Measurements from ENCODE around the gene ABCA5. TPM values are rescaled to one million over a fixed set of nuclear protein-coding genes. Genes with fewer than 3 reads are reported as not detected.

Gene ABCA5
- total and polyA plus RNA-seq, 5 donors from 2014 or later = 7.0 to 40.5 (median 7.9) TPM

DNA sequence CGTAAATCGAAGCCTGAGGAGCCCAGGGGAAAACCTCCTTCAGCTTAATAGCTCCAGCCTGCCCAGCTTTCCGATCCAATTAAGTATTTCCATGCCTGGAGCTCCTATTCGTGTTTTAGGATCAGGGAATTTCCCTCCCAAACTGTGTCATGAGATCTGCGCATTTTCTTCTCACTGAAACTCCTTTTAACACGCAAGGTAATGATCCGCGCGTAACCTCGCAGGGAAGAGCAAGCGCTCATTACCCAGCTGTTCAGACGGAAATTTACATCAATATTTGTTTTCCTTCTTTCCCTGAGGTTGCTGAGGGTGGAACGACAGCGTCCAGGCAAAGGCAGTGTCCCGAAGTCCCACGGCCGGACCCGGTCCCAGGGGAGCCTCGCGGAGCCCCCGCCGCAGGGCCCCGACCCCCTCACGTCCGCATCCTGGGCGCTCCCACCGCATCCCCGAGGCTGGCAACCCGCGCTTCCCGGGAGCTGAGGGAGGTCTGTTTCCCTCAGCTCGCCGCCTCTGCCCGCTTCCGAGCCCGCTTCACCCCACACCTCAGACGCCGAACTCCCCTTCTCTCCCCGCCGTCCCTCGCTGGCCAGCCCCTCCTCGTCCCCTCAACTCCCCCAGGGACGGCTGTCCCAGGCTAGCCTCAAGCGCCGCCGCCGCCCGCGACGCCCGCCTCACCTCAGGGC lies 415 bp downstream of the ABCA5 start:
- Mint-ChIP-seq H3K27me3 (peaks cover 11% of the 10 kb centered on the region), H3K4me1 (peaks cover 17 to 34% (median 25%) of the 10 kb centered on the region in 4 donors), H3K9me3 (no peaks in the 10 kb centered on the region), H3K27ac (peak overlapping the region; percentile 69 to 97 (median 97)), H3K36me3 (peaks cover 4% of the 10 kb centered on the region), H3K4me3 (peak overlapping the region; percentile 92 to 99 (median 97))
- ATAC-seq (ENCODE audit: low read depth in 2 of 2) (no peak), DNase-seq (peak in 2 of 3 donors; percentile 5 to 20)
- Histone ChIP-seq H3K4me1 (ENCODE audit: control insufficient read depth, insufficient read depth, low read length, poor library complexity, severe bottlenecking) (peaks cover 17% of the 10 kb centered on the region), H3K4me3 (ENCODE audit: low read depth, low read length) (peak overlapping the region; percentile 93), H3K27ac (ENCODE audit: insufficient read depth, low read length, poor library complexity, severe bottlenecking) (peak overlapping the region; percentile 78), H3K27me3 (ENCODE audit: control insufficient read depth, insufficient read depth, low read length) (peaks cover 4% of the 10 kb centered on the region), H3K36me3 (ENCODE audit: control insufficient read depth, insufficient read depth, low read length) (no peaks in the 10 kb centered on the region), H3K9me3 (ENCODE audit: control insufficient read depth in 2 of 2, low read length in 2 of 2) (no peaks in the 10 kb centered on the region)

DNA sequence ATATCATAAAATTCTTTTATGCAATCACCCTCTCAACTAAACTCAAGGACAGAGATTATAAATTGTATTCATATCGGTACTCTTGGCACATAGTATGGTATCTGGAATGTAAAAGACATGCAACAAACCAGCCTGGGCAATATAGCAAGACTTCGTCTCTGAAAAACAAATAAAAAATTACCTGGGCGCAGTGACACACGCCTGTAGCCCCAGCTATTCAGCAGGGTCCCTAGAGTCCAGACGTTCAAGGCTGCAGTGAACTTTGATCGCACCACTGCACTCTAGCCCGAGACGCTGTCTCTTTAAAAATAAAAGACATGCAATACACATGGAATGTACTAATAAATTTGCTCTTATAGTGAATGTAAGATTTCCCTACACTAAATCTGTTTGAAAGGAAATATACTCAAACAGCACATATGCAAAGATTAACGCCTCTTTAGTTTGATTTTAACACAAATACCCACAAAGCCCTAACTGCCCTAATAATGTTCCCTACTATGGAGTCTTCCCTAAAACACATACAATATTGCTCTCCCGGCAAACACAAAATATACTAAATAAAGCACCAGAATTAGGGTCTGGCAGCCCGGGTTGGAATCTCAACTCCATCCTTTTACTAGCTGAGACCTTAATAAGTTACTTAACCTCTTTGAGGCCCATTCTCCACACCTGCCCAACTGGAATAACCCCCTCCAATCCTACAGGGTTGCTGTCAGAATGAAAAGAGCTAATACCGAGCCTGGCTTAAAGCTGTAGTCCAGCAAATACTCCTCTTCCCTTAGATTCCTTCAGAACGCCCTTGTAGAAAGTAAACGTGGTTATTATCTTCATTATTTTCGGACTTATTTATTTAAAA lies 1.2 kb downstream of the ABCA5 start:
- H3K4me3 Mint-ChIP-seq = peak overlapping the region; percentile 92 to 98 (median 96)
- Histone ChIP-seq H3K4me3 (ENCODE audit: low read depth, low read length) (peak overlapping the region; percentile 93), H3K36me3 (ENCODE audit: control insufficient read depth, insufficient read depth, low read length) (no peaks in the 10 kb centered on the region), H3K4me1 (ENCODE audit: control insufficient read depth, insufficient read depth, low read length, poor library complexity, severe bottlenecking) (peaks cover 17% of the 10 kb centered on the region), H3K9me3 (ENCODE audit: control insufficient read depth in 2 of 2, low read length in 2 of 2) (no peaks in the 10 kb centered on the region), H3K27me3 (ENCODE audit: control insufficient read depth, insufficient read depth, low read length) (peaks cover 4% of the 10 kb centered on the region), H3K27ac (ENCODE audit: insufficient read depth, low read length, poor library complexity, severe bottlenecking) (no peak overlapping the region)
- no peak for DNase-seq
- H3K27ac Mint-ChIP-seq = peak overlapping the region; percentile 28 to 97 (median 88)
- peaks cover 9% of the 10 kb centered on the region for H3K27me3 Mint-ChIP-seq
- peaks cover 17 to 34% (median 25%) of the 10 kb centered on the region in 4 donors for H3K4me1 Mint-ChIP-seq
- peaks cover 8% of the 10 kb centered on the region for H3K36me3 Mint-ChIP-seq
- ATAC-seq (ENCODE audit: low read depth in 2 of 2) = no peak
- H3K9me3 Mint-ChIP-seq = no peaks in the 10 kb centered on the region

DNA sequence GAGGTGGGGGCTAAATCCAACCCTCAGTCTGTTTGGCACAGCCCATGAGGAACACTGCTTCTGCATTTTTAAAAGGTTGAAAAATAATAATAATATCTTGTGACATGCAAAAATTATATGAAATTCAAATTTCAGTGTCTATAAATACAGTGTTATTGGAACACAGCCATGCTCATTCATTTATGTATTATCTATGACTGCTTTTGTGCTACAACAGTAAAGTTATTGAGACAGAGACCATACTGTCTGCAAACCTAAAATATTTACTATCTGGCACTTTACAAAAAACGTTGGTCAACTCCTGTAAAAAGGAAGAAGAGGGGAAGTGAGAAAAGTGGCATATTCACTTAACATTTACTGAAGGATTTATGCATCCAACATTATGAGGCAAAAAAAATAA lies 3.1 kb downstream of the ABCA5 start:
- H3K4me3 ChIP-seq (ENCODE audit: low read depth, low read length) = no peak overlapping the region
- no peaks in the 10 kb centered on the region for H3K36me3 ChIP-seq (ENCODE audit: control insufficient read depth, insufficient read depth, low read length)
- ATAC-seq (ENCODE audit: low read depth in 2 of 2) (no peak), DNase-seq (no peak)
- H3K4me1 ChIP-seq (ENCODE audit: control insufficient read depth, insufficient read depth, low read length, poor library complexity, severe bottlenecking) = peaks cover 17% of the 10 kb centered on the region
- no peaks in the 10 kb centered on the region for H3K27me3 ChIP-seq (ENCODE audit: control insufficient read depth, insufficient read depth, low read length)
- Mint-ChIP-seq H3K27ac (no peak overlapping the region), H3K4me3 (peak overlapping the region in 2 of 4 donors; percentile 76 to 98), H3K4me1 (peaks cover 13 to 41% (median 25%) of the 10 kb centered on the region in 4 donors), H3K9me3 (no peaks in the 10 kb centered on the region), H3K27me3 (no peaks in the 10 kb centered on the region), H3K36me3 (peaks cover 11% of the 10 kb centered on the region)
- no peak overlapping the region for H3K27ac ChIP-seq (ENCODE audit: insufficient read depth, low read length, poor library complexity, severe bottlenecking)
- no peaks in the 10 kb centered on the region for H3K9me3 ChIP-seq (ENCODE audit: control insufficient read depth in 2 of 2, low read length in 2 of 2)

DNA sequence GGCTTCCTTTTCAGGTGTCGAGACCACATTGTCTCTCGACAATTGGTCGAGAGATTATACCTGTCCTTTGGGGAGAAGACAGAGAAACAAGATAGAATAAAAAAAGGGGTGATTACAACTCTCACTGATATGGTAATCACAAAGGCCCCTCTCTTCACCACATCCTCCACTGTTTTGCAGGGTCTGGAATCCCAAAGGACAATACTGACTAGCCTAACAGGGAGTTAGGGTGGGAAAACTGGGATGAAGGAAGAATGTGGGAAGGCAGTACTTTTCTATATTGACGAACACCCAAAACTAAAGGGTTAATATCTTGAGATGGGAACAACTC lies 6.1 kb downstream of the ABCA5 start:
- H3K4me3 ChIP-seq (ENCODE audit: low read depth, low read length) = no peak overlapping the region
- no peaks in the 10 kb centered on the region for H3K27me3 ChIP-seq (ENCODE audit: control insufficient read depth, insufficient read depth, low read length)
- H3K4me1 ChIP-seq (ENCODE audit: control insufficient read depth, insufficient read depth, low read length, poor library complexity, severe bottlenecking) = peaks cover 4% of the 10 kb centered on the region
- Mint-ChIP-seq H3K36me3 (peaks cover 14% of the 10 kb centered on the region), H3K4me3 (no peak overlapping the region), H3K9me3 (no peaks in the 10 kb centered on the region), H3K27ac (no peak overlapping the region), H3K27me3 (no peaks in the 10 kb centered on the region), H3K4me1 (peaks cover 5 to 27% (median 16%) of the 10 kb centered on the region in 4 donors)
- no peaks in the 10 kb centered on the region for H3K9me3 ChIP-seq (ENCODE audit: control insufficient read depth in 2 of 2, low read length in 2 of 2)
- ATAC-seq (ENCODE audit: low read depth in 2 of 2) = no peak
- H3K36me3 ChIP-seq (ENCODE audit: control insufficient read depth, insufficient read depth, low read length) = no peaks in the 10 kb centered on the region
- no peak overlapping the region for H3K27ac ChIP-seq (ENCODE audit: insufficient read depth, low read length, poor library complexity, severe bottlenecking)
- DNase-seq = no peak

DNA sequence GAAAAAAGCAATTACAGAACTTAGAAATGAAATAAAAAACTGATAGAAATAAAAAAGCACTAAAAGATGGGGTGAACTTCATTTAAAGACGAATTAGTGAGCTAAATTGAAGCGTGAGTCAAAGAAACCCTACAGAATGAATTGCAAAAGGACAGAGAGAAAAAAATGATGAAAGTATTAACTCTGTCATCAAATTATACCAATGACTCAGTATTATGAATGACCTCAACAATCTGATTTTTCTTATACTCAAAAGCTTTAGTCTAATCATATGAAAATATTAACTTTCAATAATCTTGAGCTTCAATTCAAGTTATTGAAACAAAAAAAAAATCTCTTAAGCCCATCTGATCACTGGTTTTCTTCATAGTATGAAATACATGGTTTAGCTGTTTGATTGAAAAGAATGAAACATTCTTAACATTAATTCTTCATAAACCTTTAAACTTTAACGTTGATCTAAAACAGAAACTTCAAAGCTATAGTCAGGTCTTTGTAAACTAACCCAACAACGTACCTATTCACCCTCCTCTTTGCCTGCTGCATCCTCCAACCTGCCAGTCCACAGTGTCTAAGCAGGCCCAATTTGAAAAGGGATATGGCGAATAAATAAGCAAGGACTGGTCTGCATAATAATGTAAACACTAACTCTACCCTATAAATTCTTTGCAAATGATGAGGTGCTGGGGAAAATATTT lies 6.6 kb downstream of the ABCA5 start:
- no peak overlapping the region for H3K27ac ChIP-seq (ENCODE audit: insufficient read depth, low read length, poor library complexity, severe bottlenecking)

DNA sequence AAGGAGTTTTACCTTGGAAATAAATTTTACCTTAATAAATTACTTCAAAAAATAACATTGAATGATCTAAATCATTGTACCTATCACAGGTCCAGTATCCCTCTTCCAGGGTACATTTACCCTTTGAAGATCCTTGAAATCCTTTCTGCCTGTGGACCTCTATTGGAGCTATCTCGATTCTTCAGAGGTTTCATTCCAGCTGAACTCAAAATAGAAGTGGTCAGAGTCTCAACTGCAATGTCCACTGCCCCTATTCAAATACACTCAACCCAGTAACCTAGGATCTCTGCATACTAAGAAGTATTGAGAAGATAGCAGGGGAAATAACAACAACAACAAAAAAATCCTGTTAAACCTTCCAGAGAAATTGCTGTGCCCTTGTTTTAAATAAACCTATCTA lies 9.3 kb downstream of the ABCA5 start:
- H3K4me1 ChIP-seq (ENCODE audit: control insufficient read depth, insufficient read depth, low read length, poor library complexity, severe bottlenecking) = no peaks in the 10 kb centered on the region
- H3K27ac ChIP-seq (ENCODE audit: insufficient read depth, low read length, poor library complexity, severe bottlenecking) = no peak overlapping the region
- no peaks in the 10 kb centered on the region for H3K36me3 ChIP-seq (ENCODE audit: control insufficient read depth, insufficient read depth, low read length)
- Mint-ChIP-seq H3K4me1 (peaks cover 0 to 19% (median 12%) of the 10 kb centered on the region in 4 donors), H3K27me3 (no peaks in the 10 kb centered on the region), H3K27ac (no peak overlapping the region), H3K9me3 (no peaks in the 10 kb centered on the region), H3K4me3 (no peak overlapping the region), H3K36me3 (peaks cover 9% of the 10 kb centered on the region)
- ATAC-seq (ENCODE audit: low read depth in 2 of 2) (no peak), DNase-seq (no peak)
- H3K4me3 ChIP-seq (ENCODE audit: low read depth, low read length) = no peak overlapping the region
- no peaks in the 10 kb centered on the region for H3K9me3 ChIP-seq (ENCODE audit: control insufficient read depth in 2 of 2, low read length in 2 of 2)
- no peaks in the 10 kb centered on the region for H3K27me3 ChIP-seq (ENCODE audit: control insufficient read depth, insufficient read depth, low read length)

More for the DNA sequence above, 6.6 kb downstream of the ABCA5 start:
- Histone ChIP-seq H3K4me3 (ENCODE audit: low read depth, low read length) (no peak overlapping the region), H3K4me1 (ENCODE audit: control insufficient read depth, insufficient read depth, low read length, poor library complexity, severe bottlenecking) (no peaks in the 10 kb centered on the region), H3K36me3 (ENCODE audit: control insufficient read depth, insufficient read depth, low read length) (no peaks in the 10 kb centered on the region), H3K27me3 (ENCODE audit: control insufficient read depth, insufficient read depth, low read length) (no peaks in the 10 kb centered on the region), H3K9me3 (ENCODE audit: control insufficient read depth in 2 of 2, low read length in 2 of 2) (no peaks in the 10 kb centered on the region)
- no peak overlapping the region for H3K27ac Mint-ChIP-seq
- no peaks in the 10 kb centered on the region for H3K9me3 Mint-ChIP-seq
- no peak for DNase-seq
- H3K4me3 Mint-ChIP-seq = no peak overlapping the region
- no peaks in the 10 kb centered on the region for H3K27me3 Mint-ChIP-seq
- H3K36me3 Mint-ChIP-seq = peaks cover 14% of the 10 kb centered on the region
- H3K4me1 Mint-ChIP-seq = peaks cover 0 to 22% (median 12%) of the 10 kb centered on the region in 4 donors
- ATAC-seq (ENCODE audit: low read depth in 2 of 2) = no peak

DNA sequence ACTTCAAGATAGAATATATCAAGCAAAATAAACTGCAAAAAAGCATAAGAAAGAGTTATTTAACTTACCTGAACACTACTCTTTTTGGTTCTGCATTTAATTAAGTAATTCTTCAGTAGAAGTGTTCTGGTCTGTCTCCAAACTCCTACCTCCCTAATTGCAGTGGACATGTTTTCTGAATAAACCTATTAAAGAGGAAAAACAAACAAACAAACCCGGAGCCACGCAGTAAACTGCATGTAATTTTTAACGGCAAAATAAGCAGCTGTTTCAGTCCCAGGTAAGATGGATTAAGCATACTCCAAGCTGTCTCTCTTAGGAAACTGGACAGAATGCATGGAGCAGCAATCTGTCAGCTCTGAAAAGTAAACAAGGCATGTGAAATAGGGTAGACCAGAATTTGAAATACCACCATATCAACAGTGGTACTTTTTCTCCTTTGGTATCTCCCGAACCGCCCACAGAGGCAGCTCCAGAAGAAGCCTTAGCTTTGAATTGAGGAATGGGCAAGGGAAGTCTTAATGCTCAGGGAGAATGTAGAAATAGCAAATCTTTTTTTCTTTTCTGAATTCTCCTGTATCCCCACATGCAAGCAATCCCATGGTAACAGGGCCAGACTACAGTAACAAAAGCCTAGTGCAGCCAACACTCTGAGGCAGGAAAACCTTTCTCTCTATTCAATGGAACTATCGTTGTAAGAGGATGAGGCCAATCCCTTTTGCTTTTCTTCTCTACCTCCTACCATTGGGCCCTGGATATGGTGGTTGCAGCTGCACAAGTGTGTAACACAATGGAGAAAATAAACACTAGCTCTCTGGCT lies 12.5 kb downstream of the ABCA5 start:
- Mint-ChIP-seq H3K36me3 (peaks cover 6% of the 10 kb centered on the region), H3K4me3 (no peak overlapping the region), H3K4me1 (peaks cover 0 to 17% (median 12%) of the 10 kb centered on the region in 4 donors), H3K9me3 (no peaks in the 10 kb centered on the region), H3K27me3 (no peaks in the 10 kb centered on the region), H3K27ac (no peak overlapping the region)
- H3K27ac ChIP-seq (ENCODE audit: insufficient read depth, low read length, poor library complexity, severe bottlenecking) = no peak overlapping the region
- H3K27me3 ChIP-seq (ENCODE audit: control insufficient read depth, insufficient read depth, low read length) = no peaks in the 10 kb centered on the region
- no peaks in the 10 kb centered on the region for H3K4me1 ChIP-seq (ENCODE audit: control insufficient read depth, insufficient read depth, low read length, poor library complexity, severe bottlenecking)
- no peaks in the 10 kb centered on the region for H3K9me3 ChIP-seq (ENCODE audit: control insufficient read depth in 2 of 2, low read length in 2 of 2)
- H3K36me3 ChIP-seq (ENCODE audit: control insufficient read depth, insufficient read depth, low read length) = peaks cover 13% of the 10 kb centered on the region
- DNase-seq (no peak), ATAC-seq (ENCODE audit: low read depth in 2 of 2) (no peak)
- H3K4me3 ChIP-seq (ENCODE audit: low read depth, low read length) = no peak overlapping the region

Measured in CD4-positive, CD25-positive, alpha-beta regulatory T cell (primary cell).